ENCODE measurements around the gene MTMR6. TPM values are rescaled to one million over a fixed set of nuclear protein-coding genes. Genes with fewer than 3 reads are reported as not detected.

The MTMR6 gene
- total and polyA plus RNA-seq, 11 donors: 3.4 to 21.5 (median 17.4) TPM

- Histone ChIP-seq H3K4me1 (peaks cover 0 to 44% (median 11%) of the 10 kb centered on the region in 12 donors), H3K36me3 (peaks cover 0 to 68% (median 44%) of the 10 kb centered on the region in 9 donors), H3K9me3 (no peaks in the 10 kb centered on the region), H3K27ac (peak overlapping the region in 1 of 12 donors; percentile 3), H3K4me3 (no peak overlapping the region), H3K27me3 (no peaks in the 10 kb centered on the region)
- TF ChIP-seq CTCF (IDR thresholded peaks at IDR 0.05) (no peak), POLR2A (IDR thresholded peaks at IDR 0.05) (no peak)
- ATAC-seq (no peak), DNase-seq (no peak)
- 87 to 92% (median 89%) methylated on average over 7 of the region's 7 CpGs for WGBS, 4 donors
- intact Hi-C loops (cut with DNase I): no loop called here
These were observed 19.6 kb upstream of the MTMR6 start for GRCh38 chr13:25306671-25307464.

- TF ChIP-seq CTCF (IDR thresholded peaks at IDR 0.05) (no peak), POLR2A (IDR thresholded peaks at IDR 0.05) (no peak)
- Histone ChIP-seq H3K27me3 (peaks cover 0 to 2% (median 0%) of the 10 kb centered on the region in 9 donors), H3K27ac (peak overlapping the region; percentile 74 to 97 (median 88)), H3K4me3 (peak overlapping the region; percentile 65 to 95 (median 82)), H3K4me1 (peaks cover 0 to 45% (median 15%) of the 10 kb centered on the region in 12 donors), H3K36me3 (peaks cover 0 to 23% (median 6%) of the 10 kb centered on the region in 9 donors), H3K9me3 (no peaks in the 10 kb centered on the region)
- ATAC-seq (no peak), DNase-seq (no peak)
- intact Hi-C loops (cut with DNase I): no loop called here
- WGBS, 4 donors: 3 to 8% (median 6%) methylated on average over 7 of the region's 7 CpGs
These were observed 14.8 kb upstream of the MTMR6 start for GRCh38 chr13:25302121-25302520.

GRCh38 chr13:25301347-25302113, 14.2 kb upstream of the MTMR6 start, which contains the start of gene NUP58:
TSS of gene NUP58 (plus strand) at chr13:25301625. CDS start at chr13:25301774, 149 bp downstream.
- intact Hi-C loops (cut with DNase I): loop anchor here in 2 of 10 donors (2.0 kb wide), 1 partner anchor 15 kb away; the partner anchor contains the start of gene MTMR6 (in 2 of the 2)
- Histone ChIP-seq H3K36me3 (peaks cover 0 to 23% (median 6%) of the 10 kb centered on the region in 9 donors), H3K4me3 (peak within 1 kb of the TSS; percentile 65 to 95 (median 82)), H3K4me1 (peaks cover 0 to 40% (median 14%) of the 10 kb centered on the region in 12 donors), H3K9me3 (no peaks in the 10 kb centered on the region), H3K27me3 (peaks cover 0 to 7% (median 0%) of the 10 kb centered on the region in 9 donors), H3K27ac (peak within 1 kb of the TSS; percentile 74 to 97 (median 88))
- peak; percentile 95 to 98 (median 96) for DNase-seq
- ATAC-seq: peak; percentile 100
- WGBS, 4 donors: 0 to 1% (median 0%) methylated on average over 57 to 64 of the region's 64 CpGs
- TF ChIP-seq POLR2A (IDR thresholded peaks at IDR 0.05) (peak in 1 of 2 donors; percentile 84), CTCF (IDR thresholded peaks at IDR 0.05) (no peak)
